ENCODE data around the gene PCNX2. TPM values are rescaled to one million over a fixed set of nuclear protein-coding genes. Genes with fewer than 3 reads are reported as not detected.
"Not testable (repeated sequence)": the region's sequence is repeated elsewhere in the genome, so short reads cannot be mapped to it uniquely, and the experiment has no call there.

PCNX2 gene
- total RNA-seq, 1 donor from 2014 or later, result 23.5 TPM

DNA sequence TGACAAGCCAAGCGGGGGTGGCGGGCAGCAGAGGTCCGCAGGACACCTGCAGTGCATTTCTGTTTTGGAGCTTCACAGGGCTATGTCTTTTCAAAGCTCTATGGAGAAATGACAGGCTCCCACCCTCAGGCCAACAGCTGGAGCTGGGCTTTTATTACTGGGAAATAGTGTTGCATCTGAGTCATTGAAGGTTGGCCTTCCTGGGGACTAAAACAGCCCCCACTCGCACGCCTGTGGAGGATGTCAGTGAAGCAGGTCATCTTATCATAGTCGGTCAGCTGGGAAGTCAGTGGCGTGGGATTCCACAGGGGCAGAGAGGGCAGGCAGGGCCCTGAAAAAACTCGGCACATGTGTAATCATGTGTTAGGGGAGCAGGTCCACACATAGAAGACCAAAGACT, 289.8 kb downstream of the PCNX2 start:
- H3K4me1 ChIP-seq (ENCODE audit: control insufficient read depth in 3 of 3, insufficient read depth in 3 of 3, low read length in 3 of 3), result no peaks in the 10 kb centered on the region
- peaks cover 0 to 3% (median 0%) of the 10 kb centered on the region in 3 donors for H3K27me3 ChIP-seq (ENCODE audit: control insufficient read depth in 3 of 3, insufficient read depth in 3 of 3, low read length in 3 of 3)
- H3K4me3 ChIP-seq (ENCODE audit: low read length in 3 of 3), result no peak overlapping the region
- no peaks in the 10 kb centered on the region for H3K36me3 ChIP-seq (ENCODE audit: control insufficient read depth in 3 of 3, insufficient read depth in 3 of 3, low read length in 3 of 3)
- no peaks in the 10 kb centered on the region for H3K9me3 ChIP-seq (ENCODE audit: control insufficient read depth in 3 of 3, low read length in 3 of 3)
- no peak overlapping the region for H3K9ac ChIP-seq (ENCODE audit: low read depth in 1 of 3, low read length in 3 of 3)
- H3K27ac ChIP-seq (ENCODE audit: low read depth, low read length), result no peak overlapping the region

DNA sequence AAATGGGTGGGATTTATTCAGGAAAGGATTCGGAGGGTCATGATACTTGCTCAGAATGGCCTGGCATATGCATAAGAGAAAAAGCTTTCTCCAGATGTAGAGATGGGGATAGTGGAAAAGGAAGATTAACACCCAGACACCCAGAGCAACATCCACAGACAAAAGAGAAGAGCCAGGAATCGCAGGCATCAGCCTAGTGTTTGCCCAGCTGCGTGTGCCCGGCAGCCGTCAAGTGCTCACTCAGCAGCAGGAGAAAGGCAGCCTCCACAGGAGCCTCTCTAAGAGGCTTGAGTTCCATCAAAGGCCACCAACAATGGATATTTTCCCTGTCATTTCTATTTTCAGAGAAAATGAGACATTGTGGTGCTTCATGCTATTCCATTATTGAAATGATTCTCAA, 290.4 kb downstream of the PCNX2 start:
- Histone ChIP-seq H3K27ac (ENCODE audit: low read depth, low read length) (no peak overlapping the region), H3K4me1 (ENCODE audit: control insufficient read depth in 3 of 3, insufficient read depth in 3 of 3, low read length in 3 of 3) (no peaks in the 10 kb centered on the region), H3K36me3 (ENCODE audit: control insufficient read depth in 3 of 3, insufficient read depth in 3 of 3, low read length in 3 of 3) (no peaks in the 10 kb centered on the region), H3K27me3 (ENCODE audit: control insufficient read depth in 3 of 3, insufficient read depth in 3 of 3, low read length in 3 of 3) (peaks cover 0 to 3% (median 0%) of the 10 kb centered on the region in 3 donors), H3K9ac (ENCODE audit: low read depth in 1 of 3, low read length in 3 of 3) (no peak overlapping the region), H3K9me3 (ENCODE audit: control insufficient read depth in 3 of 3, low read length in 3 of 3) (no peaks in the 10 kb centered on the region), H3K4me3 (ENCODE audit: low read length in 3 of 3) (no peak overlapping the region)

DNA sequence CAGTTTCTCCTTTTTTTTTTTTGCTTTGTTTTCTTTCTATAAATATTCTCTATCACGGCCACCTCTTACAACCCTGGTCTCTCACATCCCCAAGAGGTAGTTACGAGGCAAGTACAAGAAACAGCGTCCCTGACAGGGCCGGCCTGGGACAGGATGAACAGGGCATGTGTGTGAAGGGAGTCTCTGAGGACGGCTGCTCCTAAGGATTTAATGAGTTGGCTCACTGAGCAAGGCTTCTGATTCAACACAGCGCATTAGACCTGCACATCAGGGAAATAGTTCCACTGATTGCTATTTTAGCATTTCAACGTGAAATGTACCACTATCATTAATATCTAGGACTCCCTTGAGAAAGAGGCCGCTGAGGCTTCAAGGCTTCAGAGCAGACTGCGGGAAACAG, 291.1 kb downstream of the PCNX2 start:
- Histone ChIP-seq H3K9me3 (ENCODE audit: control insufficient read depth in 3 of 3, low read length in 3 of 3) (no peaks in the 10 kb centered on the region), H3K27me3 (ENCODE audit: control insufficient read depth in 3 of 3, insufficient read depth in 3 of 3, low read length in 3 of 3) (peaks cover 0 to 3% (median 0%) of the 10 kb centered on the region in 3 donors), H3K4me3 (ENCODE audit: low read length in 3 of 3) (no peak overlapping the region), H3K36me3 (ENCODE audit: control insufficient read depth in 3 of 3, insufficient read depth in 3 of 3, low read length in 3 of 3) (no peaks in the 10 kb centered on the region), H3K27ac (ENCODE audit: low read depth, low read length) (no peak overlapping the region), H3K4me1 (ENCODE audit: control insufficient read depth in 3 of 3, insufficient read depth in 3 of 3, low read length in 3 of 3) (no peaks in the 10 kb centered on the region), H3K9ac (ENCODE audit: low read depth in 1 of 3, low read length in 3 of 3) (no peak overlapping the region)

DNA sequence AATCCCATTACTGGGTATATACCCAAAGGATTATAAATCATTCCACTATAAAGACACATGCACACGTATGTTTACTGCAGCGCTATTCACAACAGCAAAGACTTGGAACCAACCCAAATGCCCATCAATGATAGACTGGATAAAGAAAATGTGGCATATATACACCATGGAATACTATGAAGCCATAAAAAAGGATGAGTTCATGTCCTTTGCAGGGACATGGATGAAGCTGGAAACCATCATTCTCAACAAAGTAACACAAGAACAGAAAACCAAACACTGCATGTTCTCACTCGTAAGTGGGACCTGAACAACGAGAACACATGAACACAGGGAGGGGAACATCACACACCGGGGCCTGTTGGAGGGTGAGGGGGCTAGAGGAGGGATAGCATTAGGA, 291.9 kb downstream of the PCNX2 start:
- H3K36me3 ChIP-seq (ENCODE audit: control insufficient read depth in 3 of 3, insufficient read depth in 3 of 3, low read length in 3 of 3); H3K4me1 ChIP-seq (ENCODE audit: control insufficient read depth in 3 of 3, insufficient read depth in 3 of 3, low read length in 3 of 3); H3K9ac ChIP-seq (ENCODE audit: low read depth in 1 of 3, low read length in 3 of 3); H3K27ac ChIP-seq (ENCODE audit: low read depth, low read length); H3K4me3 ChIP-seq (ENCODE audit: low read length in 3 of 3); H3K9me3 ChIP-seq (ENCODE audit: control insufficient read depth in 3 of 3, low read length in 3 of 3); H3K27me3 ChIP-seq (ENCODE audit: control insufficient read depth in 3 of 3, insufficient read depth in 3 of 3, low read length in 3 of 3): not testable (repeated sequence)

DNA sequence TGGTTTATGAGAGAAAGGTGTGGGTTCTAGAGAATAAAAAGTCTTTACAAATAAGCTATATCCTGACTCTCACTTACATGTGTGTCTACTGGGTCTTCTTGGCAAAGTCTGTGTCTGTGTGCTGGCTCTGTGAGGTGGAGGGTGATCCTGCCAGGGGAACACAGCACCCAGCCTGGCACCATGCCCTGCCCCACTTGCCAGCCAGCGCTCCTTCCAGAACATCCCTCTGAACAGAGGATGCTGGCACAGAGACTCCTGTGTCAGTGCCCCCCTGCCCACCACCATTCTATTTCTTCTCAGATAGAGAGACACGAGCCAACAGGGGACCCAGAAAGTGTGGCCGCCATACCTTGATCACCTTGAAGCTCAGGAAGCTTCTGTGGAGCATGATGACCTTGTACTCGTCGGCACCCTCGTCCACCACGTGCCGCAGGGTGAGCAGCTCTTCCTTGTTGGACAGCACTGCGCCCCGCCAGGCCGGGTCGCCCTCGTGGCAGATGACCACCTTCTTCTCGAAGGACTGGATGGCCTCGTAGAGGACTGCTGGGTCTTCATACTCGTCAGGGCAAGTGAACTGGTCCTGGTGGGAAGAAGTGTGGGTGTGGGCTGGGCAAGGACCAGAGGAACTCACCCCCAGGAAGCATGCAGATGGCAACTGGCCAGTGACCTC, 295.4 kb downstream of the PCNX2 start:
- H3K27ac ChIP-seq (ENCODE audit: low read depth, low read length), result no peak overlapping the region
- no peak overlapping the region for H3K9ac ChIP-seq (ENCODE audit: low read depth in 1 of 3, low read length in 3 of 3)
- no peaks in the 10 kb centered on the region for H3K4me1 ChIP-seq (ENCODE audit: control insufficient read depth in 3 of 3, insufficient read depth in 3 of 3, low read length in 3 of 3)
- no peaks in the 10 kb centered on the region for H3K36me3 ChIP-seq (ENCODE audit: control insufficient read depth in 3 of 3, insufficient read depth in 3 of 3, low read length in 3 of 3)
- H3K4me3 ChIP-seq (ENCODE audit: low read length in 3 of 3), result no peak overlapping the region
- H3K9me3 ChIP-seq (ENCODE audit: control insufficient read depth in 3 of 3, low read length in 3 of 3), result no peaks in the 10 kb centered on the region
- H3K27me3 ChIP-seq (ENCODE audit: control insufficient read depth in 3 of 3, insufficient read depth in 3 of 3, low read length in 3 of 3), result no peaks in the 10 kb centered on the region

DNA sequence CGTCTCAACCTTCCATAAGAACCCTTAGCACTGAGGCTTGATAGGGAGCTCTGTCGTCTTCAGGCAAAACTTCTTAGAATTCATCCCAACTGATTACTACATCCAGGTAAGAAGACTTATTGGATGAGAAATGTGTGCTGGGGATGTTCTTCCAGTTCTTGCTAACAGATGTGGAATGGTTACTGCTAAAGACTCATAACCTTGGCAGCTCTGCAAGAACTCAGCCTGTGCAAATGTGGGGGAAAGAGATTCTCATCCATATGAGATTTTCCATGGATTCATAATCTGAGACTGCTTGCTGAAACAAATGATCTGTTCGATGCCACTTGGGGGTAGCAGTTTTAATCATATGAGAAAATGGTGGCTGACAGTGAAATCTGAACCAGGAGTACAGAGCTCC, 296.9 kb downstream of the PCNX2 start:
- no peaks in the 10 kb centered on the region for H3K27me3 ChIP-seq (ENCODE audit: control insufficient read depth in 3 of 3, insufficient read depth in 3 of 3, low read length in 3 of 3)
- H3K4me3 ChIP-seq (ENCODE audit: low read length in 3 of 3), result no peak overlapping the region
- H3K9me3 ChIP-seq (ENCODE audit: control insufficient read depth in 3 of 3, low read length in 3 of 3), result no peaks in the 10 kb centered on the region
- no peak overlapping the region for H3K27ac ChIP-seq (ENCODE audit: low read depth, low read length)
- H3K36me3 ChIP-seq (ENCODE audit: control insufficient read depth in 3 of 3, insufficient read depth in 3 of 3, low read length in 3 of 3), result no peaks in the 10 kb centered on the region
- H3K4me1 ChIP-seq (ENCODE audit: control insufficient read depth in 3 of 3, insufficient read depth in 3 of 3, low read length in 3 of 3), result no peaks in the 10 kb centered on the region
- H3K9ac ChIP-seq (ENCODE audit: low read depth in 1 of 3, low read length in 3 of 3), result no peak overlapping the region

DNA sequence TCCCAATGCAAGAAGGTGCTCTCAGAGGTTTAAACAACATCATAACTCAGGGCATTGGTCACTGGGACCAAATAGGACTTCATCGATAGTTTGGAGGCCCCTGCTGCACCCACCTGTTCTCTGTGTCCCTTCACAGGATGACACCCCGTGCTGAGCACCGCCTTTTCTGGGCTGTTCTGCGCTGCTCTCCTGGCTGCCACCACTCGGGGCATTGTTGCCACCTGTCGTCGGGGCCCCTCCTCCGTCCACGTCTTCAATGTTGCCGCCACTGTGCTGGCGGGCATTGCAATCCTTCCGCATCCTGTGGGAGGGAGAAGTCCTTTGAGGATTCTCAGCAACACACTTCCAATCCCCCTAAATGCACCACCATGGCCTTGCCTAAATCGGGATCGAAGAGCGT, 297.4 kb downstream of the PCNX2 start:
- Histone ChIP-seq H3K27ac (ENCODE audit: low read depth, low read length) (no peak overlapping the region), H3K27me3 (ENCODE audit: control insufficient read depth in 3 of 3, insufficient read depth in 3 of 3, low read length in 3 of 3) (no peaks in the 10 kb centered on the region), H3K9me3 (ENCODE audit: control insufficient read depth in 3 of 3, low read length in 3 of 3) (no peaks in the 10 kb centered on the region), H3K4me1 (ENCODE audit: control insufficient read depth in 3 of 3, insufficient read depth in 3 of 3, low read length in 3 of 3) (no peaks in the 10 kb centered on the region), H3K36me3 (ENCODE audit: control insufficient read depth in 3 of 3, insufficient read depth in 3 of 3, low read length in 3 of 3) (no peaks in the 10 kb centered on the region), H3K4me3 (ENCODE audit: low read length in 3 of 3) (no peak overlapping the region), H3K9ac (ENCODE audit: low read depth in 1 of 3, low read length in 3 of 3) (no peak overlapping the region)

DNA sequence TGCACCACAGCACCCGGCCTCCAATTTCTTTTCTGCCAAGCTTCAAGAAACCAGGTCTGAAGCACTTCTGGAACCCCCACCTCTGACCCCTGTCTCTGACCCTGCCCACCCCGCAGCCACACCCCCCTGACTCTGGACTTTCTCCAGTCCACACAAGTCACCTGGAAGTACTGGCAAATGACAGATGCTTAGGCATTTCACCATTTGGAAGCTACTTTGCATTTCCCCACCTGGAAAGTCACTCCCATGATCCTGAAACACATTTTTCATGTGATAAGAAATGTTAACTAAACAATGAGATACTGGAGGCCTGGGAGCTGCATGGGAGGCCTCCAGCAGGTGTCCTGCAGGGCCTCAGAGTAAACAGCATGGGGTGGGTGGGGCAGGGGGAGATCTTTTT, 299.4 kb downstream of the PCNX2 start:
- Histone ChIP-seq H3K27ac (ENCODE audit: low read depth, low read length) (no peak overlapping the region), H3K27me3 (ENCODE audit: control insufficient read depth in 3 of 3, insufficient read depth in 3 of 3, low read length in 3 of 3) (no peaks in the 10 kb centered on the region), H3K9me3 (ENCODE audit: control insufficient read depth in 3 of 3, low read length in 3 of 3) (no peaks in the 10 kb centered on the region), H3K36me3 (ENCODE audit: control insufficient read depth in 3 of 3, insufficient read depth in 3 of 3, low read length in 3 of 3) (no peaks in the 10 kb centered on the region), H3K9ac (ENCODE audit: low read depth in 1 of 3, low read length in 3 of 3) (no peak overlapping the region), H3K4me3 (ENCODE audit: low read length in 3 of 3) (no peak overlapping the region), H3K4me1 (ENCODE audit: control insufficient read depth in 3 of 3, insufficient read depth in 3 of 3, low read length in 3 of 3) (peaks cover 0 to 9% (median 0%) of the 10 kb centered on the region in 3 donors)

DNA sequence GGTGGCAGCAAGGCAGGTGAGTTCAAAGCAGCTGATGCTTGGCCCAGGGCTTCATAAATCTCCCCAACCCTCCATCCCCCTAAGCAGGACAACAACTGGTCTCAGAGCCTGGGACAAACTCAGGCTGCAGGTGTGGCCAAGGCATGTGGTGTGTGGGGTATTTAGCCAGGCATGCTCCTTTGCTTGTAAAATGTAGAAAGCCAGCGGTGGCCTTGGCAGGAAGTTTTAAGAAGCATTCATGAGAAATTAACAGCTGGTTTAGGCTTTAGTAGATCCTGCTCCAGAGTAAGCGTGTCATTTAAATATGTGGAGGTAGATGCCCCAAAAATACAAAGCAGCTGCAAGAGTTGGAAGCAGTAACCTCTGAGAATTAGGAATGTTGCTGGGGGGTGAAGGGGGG, 300.3 kb downstream of the PCNX2 start:
- peaks cover 0 to 9% (median 0%) of the 10 kb centered on the region in 3 donors for H3K4me1 ChIP-seq (ENCODE audit: control insufficient read depth in 3 of 3, insufficient read depth in 3 of 3, low read length in 3 of 3)
- H3K9ac ChIP-seq (ENCODE audit: low read depth in 1 of 3, low read length in 3 of 3), result no peak overlapping the region

DNA sequence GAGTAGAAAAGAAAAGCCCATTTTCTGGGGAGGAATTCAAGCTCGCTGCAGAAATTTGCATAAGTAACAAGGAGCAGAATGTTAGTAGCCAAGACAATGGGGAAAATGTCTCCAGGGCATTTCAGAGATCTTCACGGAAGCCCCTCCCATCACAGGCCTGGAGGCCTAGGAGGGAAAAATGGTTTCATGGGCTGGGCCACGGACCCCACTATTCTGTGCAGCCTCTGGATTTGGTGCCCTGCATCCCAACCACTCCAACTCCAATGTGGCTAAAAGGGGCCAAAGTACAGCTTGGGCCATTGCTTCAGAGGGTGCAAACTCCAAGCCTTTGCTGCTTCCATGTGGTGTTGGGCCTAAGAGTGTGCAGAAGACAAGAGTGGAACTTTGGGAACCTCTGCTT, 302.0 kb downstream of the PCNX2 start:
- Histone ChIP-seq H3K4me3 (ENCODE audit: low read length in 3 of 3) (no peak overlapping the region), H3K9ac (ENCODE audit: low read depth in 1 of 3, low read length in 3 of 3) (no peak overlapping the region), H3K27ac (ENCODE audit: low read depth, low read length) (no peak overlapping the region), H3K36me3 (ENCODE audit: control insufficient read depth in 3 of 3, insufficient read depth in 3 of 3, low read length in 3 of 3) (no peaks in the 10 kb centered on the region), H3K9me3 (ENCODE audit: control insufficient read depth in 3 of 3, low read length in 3 of 3) (no peaks in the 10 kb centered on the region), H3K4me1 (ENCODE audit: control insufficient read depth in 3 of 3, insufficient read depth in 3 of 3, low read length in 3 of 3) (peaks cover 3 to 12% (median 3%) of the 10 kb centered on the region in 3 donors), H3K27me3 (ENCODE audit: control insufficient read depth in 3 of 3, insufficient read depth in 3 of 3, low read length in 3 of 3) (no peaks in the 10 kb centered on the region)

More for the DNA sequence above, 300.3 kb downstream of the PCNX2 start:
- Histone ChIP-seq H3K27me3 (ENCODE audit: control insufficient read depth in 3 of 3, insufficient read depth in 3 of 3, low read length in 3 of 3) (no peaks in the 10 kb centered on the region), H3K36me3 (ENCODE audit: control insufficient read depth in 3 of 3, insufficient read depth in 3 of 3, low read length in 3 of 3) (no peaks in the 10 kb centered on the region), H3K27ac (ENCODE audit: low read depth, low read length) (no peak overlapping the region), H3K4me3 (ENCODE audit: low read length in 3 of 3) (no peak overlapping the region), H3K9me3 (ENCODE audit: control insufficient read depth in 3 of 3, low read length in 3 of 3) (no peaks in the 10 kb centered on the region)

All from skeletal muscle tissue (tissue), 4 donors.